Left lung (tissue), 10 donors: ENCODE measurements around the gene TLE7. TPM values are rescaled to one million over a fixed set of nuclear protein-coding genes. Genes with fewer than 3 reads are reported as not detected.

Source experiments
- ATAC-seq: fragments of 200-7000 bp; cut with Tn5 transposase; one replicate; pipeline ENCODE4 v1.9.1; 2020; ENCODE audit warnings: moderate library complexity
- DNase-seq, 4 donors: peaks; one replicate each; pipeline ENCODE4 v3.0.0-alpha.2; 2013 to 2020
- H3K27ac ChIP-seq, 2 donors: fragments of 200-600 bp; sonication (generic) in 1 of 2; one replicate each; pipeline versions ENCODE4 v1.5.0 to v1.8.0; 2020 to 2021
- H3K27me3 ChIP-seq, 2 donors: fragments of 200-600 bp; sonication (generic) in 1 of 2; one replicate each; pipeline versions ENCODE4 v1.5.0 to v1.8.0; 2020 to 2021
- H3K36me3 ChIP-seq, 2 donors: fragments of 200-600 bp; sonication (generic) in 1 of 2; one replicate each; pipeline versions ENCODE4 v1.5.0 to v1.8.0; 2020 to 2021
- H3K4me1 ChIP-seq, 2 donors: fragments of 200-600 bp; one replicate each; pipeline ENCODE4 v1.8.0; 2021
- H3K4me3 ChIP-seq, 2 donors: fragments of 200-600 bp; sonication (generic) in 1 of 2; one replicate each; pipeline versions ENCODE4 v1.5.0 to v1.8.0; 2020 to 2021; ENCODE audit warnings: mild to moderate bottlenecking in 1 of 2
- H3K9me3 ChIP-seq, 2 donors: fragments of 200-600 bp; sonication (generic) in 1 of 2; one replicate each; pipeline versions ENCODE4 v1.5.0 to v1.8.0; 2020 to 2021
- CTCF ChIP-seq, 2 donors: fragments of 200-600 bp; sonication (generic) in 1 of 2; IDR thresholded peaks; one replicate each; pipeline versions ENCODE4 v1.5.0 to v1.8.0; 2021; ENCODE audit warnings: antibody characterized with exemption in 2 of 2
- intact Hi-C, 2 donors: fragments of 100-400 bp; cut with DNase I; formaldehyde crosslinking; loops; one replicate each; pipeline versions ENCODE4 v1.11.2 to v1.14.2; 2022
- polyA plus RNA-seq, 6 donors: library from polyadenylated mRNA; unstranded; fragments of 120-200 nt; gene quantifications; one replicate each; pipeline ENCODE4 v1.2.1, GENCODE V29; 2013; ENCODE audit not compliant: insufficient read length in 6 of 6
- total RNA-seq, 2 donors: library from RNA; stranded (reverse); fragmentation: NEBNext Ultra II Directional; extraction: Animal tissue kit (Norgen Biotek cat#: 25700); gene quantifications; one replicate each; pipeline ENCODE4 v1.2.1, GENCODE V29; 2021
- donor health status: DM: no; HTN: yes; CAD: no.
- donor health status: DM: no; HTN: no; CAD: no.

The TLE7 gene
- total and polyA plus RNA-seq, 8 donors: not detected

DNA sequence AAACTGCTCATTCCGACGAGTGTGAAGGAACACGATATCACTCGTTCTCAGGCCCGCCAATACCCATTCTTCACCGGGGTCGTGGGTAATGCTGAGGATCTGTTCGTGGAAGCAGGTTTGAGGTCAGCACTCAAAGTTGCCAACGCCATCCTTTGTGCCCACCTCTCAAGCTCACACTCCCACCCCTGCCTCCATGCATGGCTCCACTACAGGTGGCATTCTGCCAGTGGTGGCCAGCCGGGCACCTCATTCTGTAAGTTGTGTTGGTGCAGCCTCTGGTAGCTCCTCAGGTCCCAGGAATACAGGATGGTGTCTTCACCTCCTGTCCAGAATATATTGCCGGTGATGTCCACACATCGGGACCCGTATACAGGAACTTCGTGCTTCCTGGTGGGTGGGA lies 10.7 kb downstream of the TLE7 start:
- intact Hi-C loops: no loop called here
- ATAC-seq (no peak), DNase-seq (no peak)
- Histone ChIP-seq H3K27ac (no peak overlapping the region), H3K4me3 (no peak overlapping the region), H3K4me1 (no peaks in the 10 kb centered on the region), H3K36me3 (no peaks in the 10 kb centered on the region), H3K27me3 (peaks cover 7 to 31% of the 10 kb centered on the region in 2 donors), H3K9me3 (no peaks in the 10 kb centered on the region)
- no peak for TF ChIP-seq CTCF (IDR thresholded peaks at IDR 0.05)

GRCh38 chr16:71430744-71431143 lies 11.1 kb downstream of the TLE7 start:
- no peak for TF ChIP-seq CTCF (IDR thresholded peaks at IDR 0.05)
- no peaks in the 10 kb centered on the region for H3K4me1 ChIP-seq
- H3K9me3 ChIP-seq: no peaks in the 10 kb centered on the region
- peaks cover 12 to 36% of the 10 kb centered on the region in 2 donors for H3K27me3 ChIP-seq
- intact Hi-C loops: no loop called here
- no peaks in the 10 kb centered on the region for H3K36me3 ChIP-seq
- no peak for ATAC-seq
- H3K4me3 ChIP-seq: no peak overlapping the region
- DNase-seq: no peak
- no peak overlapping the region for H3K27ac ChIP-seq

- TF ChIP-seq CTCF (IDR thresholded peaks at IDR 0.05): no peak
- intact Hi-C loops: no loop called here
- H3K4me3 ChIP-seq: no peak overlapping the region
- H3K36me3 ChIP-seq: no peaks in the 10 kb centered on the region
- H3K9me3 ChIP-seq: no peaks in the 10 kb centered on the region
- H3K27me3 ChIP-seq: peaks cover 13 to 47% of the 10 kb centered on the region in 2 donors
- no peaks in the 10 kb centered on the region for H3K4me1 ChIP-seq
- ATAC-seq (no peak), DNase-seq (no peak)
- H3K27ac ChIP-seq: no peak overlapping the region
Measured at GRCh38 chr16:71429581-71429980, 12.3 kb downstream of the TLE7 start.

GRCh38 chr16:71428883-71429282 lies 13.0 kb downstream of the TLE7 start:
- no peak overlapping the region for H3K4me3 ChIP-seq
- H3K36me3 ChIP-seq: no peaks in the 10 kb centered on the region
- TF ChIP-seq CTCF (IDR thresholded peaks at IDR 0.05): no peak
- no peaks in the 10 kb centered on the region for H3K9me3 ChIP-seq
- no peaks in the 10 kb centered on the region for H3K4me1 ChIP-seq
- DNase-seq (no peak), ATAC-seq (no peak)
- intact Hi-C loops: no loop called here
- H3K27ac ChIP-seq: no peak overlapping the region
- H3K27me3 ChIP-seq: peaks cover 13 to 54% of the 10 kb centered on the region in 2 donors

DNA sequence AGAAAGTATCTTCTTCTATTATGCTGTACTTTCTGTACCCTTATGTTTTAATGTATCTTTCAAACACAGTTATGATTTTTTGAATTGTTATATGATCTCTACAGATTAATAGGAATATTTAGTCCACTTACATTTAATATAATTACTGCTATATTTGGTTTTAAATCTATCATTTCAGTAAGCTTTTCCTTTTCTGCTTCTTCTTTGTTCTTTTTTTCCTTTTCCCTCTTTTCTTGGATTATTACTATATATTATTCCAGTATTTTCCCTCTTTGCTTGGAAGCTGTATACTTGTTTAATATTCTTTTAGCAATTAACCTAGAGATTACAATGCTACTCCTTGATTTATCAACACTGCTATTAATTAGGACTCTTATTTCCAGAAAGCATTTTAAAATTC lies 13.5 kb downstream of the TLE7 start:
- Histone ChIP-seq H3K4me1 (no peaks in the 10 kb centered on the region), H3K27ac (no peak overlapping the region), H3K9me3 (no peaks in the 10 kb centered on the region), H3K36me3 (no peaks in the 10 kb centered on the region), H3K27me3 (peaks cover 13 to 59% of the 10 kb centered on the region in 2 donors), H3K4me3 (no peak overlapping the region)
- no peak for ATAC-seq
- DNase-seq: no peak
- TF ChIP-seq CTCF (IDR thresholded peaks at IDR 0.05): no peak
- intact Hi-C loops: no loop called here
